Measurements from ENCODE around the gene GDF9.

Gene GDF9

GRCh38 chr5:132889501-132889900 lies 23.2 kb upstream of the GDF9 start:
- no peak for TF ChIP-seq MYC (IDR thresholded peaks at IDR 0.05; ENCODE audit: low read depth, low read length)
- no peak for TF ChIP-seq MAX (IDR thresholded peaks at IDR 0.05; ENCODE audit: low read depth, low read length)
- TF ChIP-seq POLR2A (IDR thresholded peaks at IDR 0.05; ENCODE audit: extremely low read depth, insufficient read length) = no peak
- TF ChIP-seq CTCF (IDR thresholded peaks at IDR 0.05; ENCODE audit: low read depth, low read length) = no peak
- no peak overlapping the region for H3K4me3 ChIP-seq (ENCODE audit: low read depth, low read length)
- no peak for DNase-seq (ENCODE audit: low read depth)

- H3K4me3 ChIP-seq (ENCODE audit: low read depth, low read length) = no peak overlapping the region
- DNase-seq (ENCODE audit: low read depth) = no peak
- TF ChIP-seq CTCF (IDR thresholded peaks at IDR 0.05; ENCODE audit: low read depth, low read length) (no peak), MAX (IDR thresholded peaks at IDR 0.05; ENCODE audit: low read depth, low read length) (no peak)
These were observed 21.0 kb upstream of the GDF9 start for GRCh38 chr5:132887283-132887682.

- no peak for DNase-seq (ENCODE audit: low read depth)
- TF ChIP-seq MYC (IDR thresholded peaks at IDR 0.05; ENCODE audit: low read depth, low read length) (no peak), CTCF (IDR thresholded peaks at IDR 0.05; ENCODE audit: low read depth, low read length) (no peak), POLR2A (IDR thresholded peaks at IDR 0.05; ENCODE audit: extremely low read depth, insufficient read length) (no peak), MAX (IDR thresholded peaks at IDR 0.05; ENCODE audit: low read depth, low read length) (no peak)
These were observed 20.0 kb upstream of the GDF9 start for GRCh38 chr5:132886064-132886823.

GRCh38 chr5:132884548-132884947 lies 18.3 kb upstream of the GDF9 start:
- no peak for DNase-seq (ENCODE audit: low read depth)
- no peak for TF ChIP-seq MYC (IDR thresholded peaks at IDR 0.05; ENCODE audit: low read depth, low read length)
- no peak for TF ChIP-seq MAX (IDR thresholded peaks at IDR 0.05; ENCODE audit: low read depth, low read length)
- TF ChIP-seq CTCF (IDR thresholded peaks at IDR 0.05; ENCODE audit: low read depth, low read length) = no peak
- no peak for TF ChIP-seq POLR2A (IDR thresholded peaks at IDR 0.05; ENCODE audit: extremely low read depth, insufficient read length)
- H3K4me3 ChIP-seq (ENCODE audit: low read depth, low read length) = no peak overlapping the region

More at GRCh38 chr5:132886064-132886823, 20.0 kb upstream of the GDF9 start:
- no peak overlapping the region for H3K4me3 ChIP-seq (ENCODE audit: low read depth, low read length)

- no peak for TF ChIP-seq POLR2A (IDR thresholded peaks at IDR 0.05; ENCODE audit: extremely low read depth, insufficient read length)
- TF ChIP-seq CTCF (IDR thresholded peaks at IDR 0.05; ENCODE audit: low read depth, low read length) = peak; percentile 78
- no peak overlapping the region for H3K4me3 ChIP-seq (ENCODE audit: low read depth, low read length)
- peak; percentile 78 for DNase-seq (ENCODE audit: low read depth)
These were observed 17.1 kb upstream of the GDF9 start for GRCh38 chr5:132883261-132883834.
